HG02973 (cell line): ENCODE measurements around the gene NCS1.

Experiments used
- ATAC-seq: cut with Tn5 transposase; IDR thresholded peaks from one replicate; pipeline ENCODE4 v1.9.1; 2021; ENCODE audit warnings: moderate library complexity; ENCODE audit not compliant: unreplicated experiment

Gene NCS1

GRCh38 chr9:130174920-130175321 lies 2.7 kb downstream of the NCS1 start:
- no peak for ATAC-seq

DNA sequence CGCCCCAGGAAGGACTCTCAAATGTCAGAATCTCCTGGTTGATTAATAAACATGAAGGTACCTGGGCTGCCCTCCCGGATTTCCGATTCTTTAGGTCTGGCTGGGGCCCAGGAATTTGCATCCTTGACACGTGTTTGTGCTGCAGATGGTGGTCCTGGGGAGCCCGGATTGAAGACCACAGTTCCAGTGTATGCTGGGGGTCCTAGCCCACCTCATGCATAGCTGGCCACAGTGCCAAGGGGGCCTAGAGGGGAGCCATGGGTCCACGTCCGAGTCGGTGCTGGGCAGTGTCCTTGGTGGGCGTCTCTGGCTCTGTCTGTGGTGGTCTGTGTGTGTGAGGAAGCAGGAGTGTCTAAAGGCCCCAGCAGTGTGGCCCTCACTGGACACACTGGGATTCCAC lies 3.2 kb downstream of the NCS1 start:
- no peak for ATAC-seq

- no peak for ATAC-seq
These were observed 4.6 kb downstream of the NCS1 start for GRCh38 chr9:130176760-130177159.

DNA sequence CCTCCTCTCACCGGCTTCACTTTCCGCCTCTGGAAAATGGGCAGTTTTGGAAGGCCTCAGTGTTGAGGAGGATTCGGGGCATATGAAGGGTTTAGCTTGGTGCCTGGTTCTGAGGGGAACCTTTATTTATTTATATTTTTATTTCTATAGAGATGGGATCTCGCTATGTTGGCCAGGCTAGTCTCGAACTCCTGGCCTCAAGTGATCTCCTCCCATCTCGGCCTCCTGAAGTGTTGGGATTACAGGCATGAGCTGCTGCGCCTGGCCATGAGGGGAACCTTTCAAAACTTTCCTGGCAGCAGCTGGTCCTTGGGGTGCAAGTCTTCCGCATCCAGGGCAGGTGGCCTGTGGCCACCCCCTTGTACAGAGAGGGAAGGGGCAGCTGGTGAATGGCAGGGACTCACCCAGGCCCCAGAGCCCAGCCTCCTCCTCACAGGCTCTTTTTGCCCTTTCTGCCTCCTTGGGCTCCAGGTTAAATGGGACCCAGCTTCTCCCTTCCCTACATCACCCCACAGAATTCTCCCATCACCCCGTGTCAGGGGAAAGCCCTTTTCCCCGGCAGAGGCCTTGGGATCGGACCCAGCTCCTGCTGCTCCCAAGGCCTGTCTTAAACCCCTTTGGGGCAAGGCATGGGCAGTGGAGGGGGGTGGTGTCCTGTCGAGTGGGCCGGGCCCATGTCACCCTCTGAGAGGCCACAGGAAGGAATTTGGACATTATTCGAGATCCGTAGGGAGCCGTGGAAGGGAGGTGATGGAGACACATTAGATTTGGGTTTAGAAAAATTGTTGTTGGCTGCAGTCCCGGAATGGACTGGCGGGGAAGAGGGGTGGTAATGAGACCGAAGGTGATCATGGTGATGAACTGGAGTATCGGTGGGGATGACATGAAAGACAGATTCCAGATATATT lies 5.9 kb downstream of the NCS1 start:
- ATAC-seq = no peak

GRCh38 chr9:130179331-130179907 lies 7.2 kb downstream of the NCS1 start:
- no peak for ATAC-seq

- no peak for ATAC-seq
These were observed 8.3 kb downstream of the NCS1 start for GRCh38 chr9:130180516-130180915.

DNA sequence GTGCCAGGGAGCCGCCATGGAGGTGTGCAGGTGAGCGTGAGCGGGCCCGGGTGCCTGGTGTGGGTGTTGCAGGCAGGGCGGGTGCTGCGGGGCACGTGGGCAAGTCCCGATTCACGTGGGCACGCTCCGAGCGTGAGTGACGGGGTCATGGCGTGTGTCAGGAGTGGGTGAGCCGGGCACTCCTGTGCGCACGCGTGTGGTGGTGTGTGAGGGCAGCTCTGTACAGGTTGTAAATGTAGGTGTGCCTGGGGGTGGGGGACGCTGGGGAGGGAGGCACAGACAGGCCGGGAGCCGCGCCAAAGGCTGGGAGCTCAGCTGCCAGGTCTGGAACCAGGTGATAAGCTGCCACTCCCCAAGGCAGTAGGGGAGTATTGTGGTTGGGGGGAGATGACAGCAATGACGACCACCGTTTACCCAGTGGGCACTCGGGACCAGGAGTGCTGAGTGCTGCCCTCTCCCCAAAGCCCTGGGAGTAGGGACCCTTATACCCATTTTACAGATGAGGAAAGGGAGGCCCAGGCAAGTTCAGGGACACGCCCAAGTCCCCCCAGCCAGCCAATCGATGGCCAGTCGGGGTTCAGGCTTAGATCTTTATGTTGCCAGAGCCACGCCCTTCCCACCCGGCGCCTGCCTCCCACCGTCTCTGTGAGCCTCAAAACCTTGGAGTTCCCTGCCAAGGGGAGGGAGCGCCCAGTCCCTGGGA lies 9.6 kb downstream of the NCS1 start:
- ATAC-seq = no peak

GRCh38 chr9:130182381-130182909 lies 10.2 kb downstream of the NCS1 start:
- ATAC-seq = no peak

- no peak for ATAC-seq
These were observed 11.0 kb downstream of the NCS1 start for GRCh38 chr9:130183133-130183762.

GRCh38 chr9:130185017-130185416 lies 12.8 kb downstream of the NCS1 start:
- ATAC-seq = no peak

DNA sequence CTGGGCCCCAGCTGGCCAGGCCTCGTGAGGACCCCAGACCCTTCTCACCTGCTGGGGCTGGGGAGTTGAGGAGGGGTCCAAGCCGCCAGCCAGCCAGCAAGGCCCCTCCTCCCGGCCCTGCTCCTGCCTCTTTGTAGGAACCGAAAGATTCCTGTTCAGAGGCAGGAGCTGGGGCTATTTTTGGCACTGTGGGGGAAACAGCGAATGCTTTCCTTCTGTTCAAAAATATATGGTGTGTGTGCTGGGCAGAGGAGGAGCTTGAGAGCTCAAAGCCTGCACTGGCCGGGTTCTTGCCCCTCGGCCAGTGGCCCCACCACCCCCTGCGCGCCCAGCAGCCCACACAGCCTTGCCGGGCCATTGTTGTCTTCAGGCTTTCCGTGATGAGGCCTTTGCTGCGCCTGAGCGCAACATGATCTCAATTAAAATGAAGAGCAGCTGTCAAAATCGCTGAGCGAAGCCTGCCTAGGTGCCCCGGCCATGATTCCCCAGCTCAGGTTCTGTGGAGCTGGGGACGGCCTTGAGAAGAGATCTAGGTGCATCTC lies 13.4 kb downstream of the NCS1 start:
- ATAC-seq = no peak

DNA sequence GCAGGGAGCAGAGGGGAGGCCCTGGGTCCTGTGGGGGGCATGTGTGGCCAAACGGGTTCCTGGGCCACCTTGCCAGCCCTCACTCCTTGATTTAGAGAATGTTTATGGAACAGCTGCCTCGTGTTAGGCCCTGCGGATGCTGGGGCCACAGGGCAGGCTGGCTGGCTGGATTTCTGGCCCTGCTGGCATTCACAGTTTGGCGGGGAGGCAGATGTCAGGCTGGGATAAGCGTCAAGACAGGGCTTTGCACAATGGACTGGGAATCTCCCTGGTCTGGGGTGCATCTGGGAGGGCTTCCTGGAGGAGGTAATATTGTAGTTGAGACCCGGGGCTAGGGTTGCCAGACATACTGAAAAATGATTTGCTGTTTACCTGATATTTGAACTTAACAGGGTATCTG lies 13.8 kb downstream of the NCS1 start:
- no peak for ATAC-seq

DNA sequence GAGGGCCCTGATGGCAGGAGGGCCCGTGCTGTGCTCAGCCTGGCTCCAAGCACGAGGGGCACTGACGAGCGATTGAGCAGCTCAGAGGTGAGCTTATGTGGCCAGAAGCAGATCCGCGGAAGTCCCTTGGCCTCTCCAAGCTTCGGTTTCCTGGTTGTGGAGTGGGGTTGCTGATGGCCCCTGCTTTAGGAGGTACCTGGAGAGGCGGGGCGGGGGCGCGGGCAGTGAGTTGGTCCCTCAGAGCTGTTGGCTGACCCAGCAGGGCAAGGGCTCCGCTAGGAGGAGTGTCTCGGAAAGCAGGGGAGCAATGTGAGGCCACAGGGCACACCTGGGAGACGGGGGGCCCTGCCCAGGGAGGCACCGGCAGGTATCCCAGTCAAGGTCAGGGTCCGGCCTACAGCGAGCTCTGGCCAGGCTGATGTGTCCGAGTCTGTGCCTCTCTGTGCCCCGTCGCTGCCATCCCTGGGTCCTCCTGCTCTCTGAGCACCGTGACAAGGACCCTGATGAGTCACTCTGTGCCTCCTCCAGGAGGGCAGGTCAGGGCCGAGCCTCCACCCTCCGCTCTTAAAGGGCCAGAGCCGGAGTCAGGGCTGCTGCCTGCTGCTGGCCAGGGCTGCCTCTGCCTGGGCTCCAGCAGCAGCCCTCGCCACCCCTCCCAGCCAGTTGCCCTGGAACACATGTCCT lies 14.8 kb downstream of the NCS1 start:
- no peak for ATAC-seq

- no peak for ATAC-seq
These were observed 15.3 kb downstream of the NCS1 start for GRCh38 chr9:130187523-130187846.

DNA sequence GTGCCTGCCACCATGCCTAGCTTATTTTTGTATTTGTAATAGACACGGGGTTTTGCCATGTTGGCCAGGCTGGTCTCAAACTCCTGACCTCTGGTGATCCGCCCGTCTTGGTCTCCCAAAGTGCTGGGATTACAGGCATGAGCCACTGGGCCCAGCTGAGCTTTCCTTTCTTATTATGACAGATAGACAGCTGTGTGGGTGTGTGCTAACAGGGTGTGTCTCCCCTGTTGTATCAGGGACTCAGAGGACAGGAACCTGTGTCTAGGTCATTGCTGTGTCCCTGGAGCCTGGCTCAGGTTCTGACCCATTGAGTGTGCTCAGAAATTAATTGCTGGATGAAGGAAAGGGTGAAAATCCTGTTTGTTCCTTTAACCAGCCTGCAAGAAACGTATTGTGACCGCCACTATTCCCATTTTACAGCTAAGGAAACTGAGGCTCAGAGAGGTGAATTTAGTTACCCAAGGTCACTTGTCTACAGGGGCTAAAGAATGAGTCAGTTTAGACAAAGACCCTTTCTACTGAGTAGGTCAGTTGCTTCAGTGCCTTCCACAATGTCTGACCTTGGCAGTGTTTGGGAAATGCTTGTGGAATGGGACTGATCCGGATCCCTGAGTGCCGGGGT lies 16.8 kb downstream of the NCS1 start:
- ATAC-seq = no peak

DNA sequence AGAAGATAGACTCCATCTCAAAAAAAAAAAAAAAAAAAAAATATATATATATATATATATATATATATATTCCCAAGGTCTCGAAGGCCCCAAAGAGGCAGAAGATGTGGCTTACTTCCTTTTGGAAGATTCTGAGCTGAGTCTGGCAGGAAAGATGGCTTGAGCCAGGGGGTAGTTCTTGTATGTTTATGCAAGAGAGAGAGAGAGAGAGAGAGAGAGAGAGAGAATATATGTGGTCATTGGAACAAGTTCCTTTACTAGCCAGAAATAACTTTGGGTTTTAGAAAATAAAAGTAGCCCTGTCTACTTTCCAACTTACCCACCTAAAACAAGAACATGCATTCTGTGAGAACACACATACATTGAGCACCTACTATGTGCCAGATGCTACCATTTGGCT lies 17.6 kb downstream of the NCS1 start:
- ATAC-seq = no peak

GRCh38 chr9:130191068-130191748 lies 19.0 kb downstream of the NCS1 start:
- ATAC-seq = no peak

GRCh38 chr9:130191749-130192120 lies 19.5 kb downstream of the NCS1 start:
- no peak for ATAC-seq

DNA sequence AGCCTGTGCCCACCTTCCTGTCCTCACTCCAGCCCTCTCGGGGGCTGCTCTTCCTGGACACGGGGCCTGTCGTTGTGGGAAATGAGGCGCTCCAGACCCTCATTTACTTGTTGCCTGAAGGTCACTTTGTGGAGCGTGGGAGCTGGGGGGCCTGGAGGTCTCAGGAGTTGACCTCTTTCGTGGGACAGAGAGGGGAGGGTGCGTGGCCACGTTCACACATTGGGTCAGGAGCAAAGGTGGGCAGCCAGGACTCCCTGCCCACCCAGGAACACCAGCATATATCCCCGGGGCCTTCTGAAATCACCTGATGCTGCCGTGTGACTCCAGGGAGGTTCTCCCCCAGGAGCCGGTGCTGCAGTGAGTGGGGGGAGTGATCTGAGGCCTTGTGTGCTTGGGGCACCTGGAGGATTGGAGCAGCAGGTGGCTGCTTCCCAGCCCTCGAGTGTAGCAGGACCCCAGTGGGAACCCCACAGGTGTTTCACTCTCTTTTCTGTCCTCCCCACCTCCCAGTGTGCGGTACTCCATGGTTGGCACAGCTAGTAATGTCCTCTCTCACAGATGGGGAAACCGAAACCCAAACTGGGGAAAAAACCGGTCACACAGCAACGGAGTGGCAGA lies 20.3 kb downstream of the NCS1 start:
- ATAC-seq = no peak
